Measurements from ENCODE around the gene MUC15. TPM values are rescaled to one million over a fixed set of nuclear protein-coding genes. Genes with fewer than 3 reads are reported as not detected.

Gene MUC15
- total and polyA plus RNA-seq, 2 experiments from 2014 or later: not detected

- Histone ChIP-seq H3K79me2 (replicated peaks; ENCODE audit: insufficient read depth) (no peaks in the 10 kb centered on the region), H3K4me1 (ENCODE audit: insufficient read depth) (no peaks in the 10 kb centered on the region), H3F3A (replicated peaks; ENCODE audit: low read depth) (no peaks in the 10 kb centered on the region), H3K27ac (ENCODE audit: low read depth) (no peak overlapping the region), H3K4me3 (no peak overlapping the region), H4K20me1 (replicated peaks; ENCODE audit: insufficient read depth) (no peaks in the 10 kb centered on the region), H3K36me3 (ENCODE audit: insufficient read depth) (no peaks in the 10 kb centered on the region), H2AFZ (no peak overlapping the region), H3K27me3 (ENCODE audit: insufficient read depth) (no peaks in the 10 kb centered on the region), H3K4me2 (no peak overlapping the region), H3K9me2 (ENCODE audit: insufficient read depth) (no peaks in the 10 kb centered on the region)
- no peaks in the 10 kb centered on the region for H3K9me3 Mint-ChIP-seq
- H3K36me3 Mint-ChIP-seq (ENCODE audit: low read depth): no peaks in the 10 kb centered on the region
- no peak overlapping the region for H3K27ac Mint-ChIP-seq
- TF ChIP-seq CREB1 (CRISPR knock-in tag; IDR thresholded peaks at IDR 0.05; ENCODE audit: low read depth) (no peak), STAT1 (IDR thresholded peaks at IDR 0.05; ENCODE audit: unreplicated experiment) (no peak), ZNF462 (CRISPR knock-in tag; IDR thresholded peaks at IDR 0.05) (no peak), ZNF114 (CRISPR knock-in tag; IDR thresholded peaks at IDR 0.05) (no peak), EZH2phosphoT487 (IDR thresholded peaks at IDR 0.05; ENCODE audit: unreplicated experiment) (no peak), EZH2 (IDR thresholded peaks at IDR 0.05; ENCODE audit: low read depth, unreplicated experiment) (no peak), NANOG (IDR thresholded peaks at IDR 0.05; ENCODE audit: borderline replicate concordance) (no peak), REST (IDR thresholded peaks at IDR 0.05; ENCODE audit: unreplicated experiment) (no peak), ZNF331 (CRISPR knock-in tag; IDR thresholded peaks at IDR 0.05; ENCODE audit: low read depth) (no peak), POLR2AphosphoS5 (IDR thresholded peaks at IDR 0.05; ENCODE audit: low read depth) (no peak), JUNB (IDR thresholded peaks at IDR 0.05; ENCODE audit: unreplicated experiment) (no peak), CTCF (conservative IDR thresholded peaks at IDR 0.05; ENCODE audit: low read depth in 2 of 2) (no peak)
- TF ChIP-seq, protein P1, sequence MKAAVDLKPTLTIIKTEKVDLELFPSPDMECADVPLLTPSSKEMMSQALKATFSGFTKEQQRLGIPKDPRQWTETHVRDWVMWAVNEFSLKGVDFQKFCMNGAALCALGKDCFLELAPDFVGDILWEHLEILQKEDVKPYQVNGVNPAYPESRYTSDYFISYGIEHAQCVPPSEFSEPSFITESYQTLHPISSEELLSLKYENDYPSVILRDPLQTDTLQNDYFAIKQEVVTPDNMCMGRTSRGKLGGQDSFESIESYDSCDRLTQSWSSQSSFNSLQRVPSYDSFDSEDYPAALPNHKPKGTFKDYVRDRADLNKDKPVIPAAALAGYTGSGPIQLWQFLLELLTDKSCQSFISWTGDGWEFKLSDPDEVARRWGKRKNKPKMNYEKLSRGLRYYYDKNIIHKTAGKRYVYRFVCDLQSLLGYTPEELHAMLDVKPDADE (IDR thresholded peaks at IDR 0.05): no peak
- H3K4me1 Mint-ChIP-seq: peaks cover 3% of the 10 kb centered on the region; the same call in 2 of the 3 replicates
- DNase-seq (ENCODE audit: low spot score) (no peak), ATAC-seq (no peak)
- H3K4me3 Mint-ChIP-seq: no peak overlapping the region
- H3K27me3 Mint-ChIP-seq (ENCODE audit: insufficient read depth, low read depth, poor library complexity): no peaks in the 10 kb centered on the region
These were observed 15.5 kb downstream of the MUC15 start for GRCh38 chr11:26556582-26556981.

All from GM23338 (cell line).